GM12891 (cell line): ENCODE data around the gene QRICH1.

Source experiments
- POLR2A ChIP-seq: IDR thresholded peaks from 2 replicates; pipeline ENCODE4 v1.6.1; 2011; ENCODE audit warnings: low read depth, low read length, control low read depth
- POLR2AphosphoS5 ChIP-seq: IDR thresholded peaks from 2 replicates; pipeline ENCODE4 v1.6.1; 2011; ENCODE audit warnings: low read depth, low read length, control low read depth
- TAF1 ChIP-seq: IDR thresholded peaks from 2 replicates; pipeline ENCODE4 v1.6.1; 2011; ENCODE audit warnings: low read depth, low read length, control low read depth

DNA sequence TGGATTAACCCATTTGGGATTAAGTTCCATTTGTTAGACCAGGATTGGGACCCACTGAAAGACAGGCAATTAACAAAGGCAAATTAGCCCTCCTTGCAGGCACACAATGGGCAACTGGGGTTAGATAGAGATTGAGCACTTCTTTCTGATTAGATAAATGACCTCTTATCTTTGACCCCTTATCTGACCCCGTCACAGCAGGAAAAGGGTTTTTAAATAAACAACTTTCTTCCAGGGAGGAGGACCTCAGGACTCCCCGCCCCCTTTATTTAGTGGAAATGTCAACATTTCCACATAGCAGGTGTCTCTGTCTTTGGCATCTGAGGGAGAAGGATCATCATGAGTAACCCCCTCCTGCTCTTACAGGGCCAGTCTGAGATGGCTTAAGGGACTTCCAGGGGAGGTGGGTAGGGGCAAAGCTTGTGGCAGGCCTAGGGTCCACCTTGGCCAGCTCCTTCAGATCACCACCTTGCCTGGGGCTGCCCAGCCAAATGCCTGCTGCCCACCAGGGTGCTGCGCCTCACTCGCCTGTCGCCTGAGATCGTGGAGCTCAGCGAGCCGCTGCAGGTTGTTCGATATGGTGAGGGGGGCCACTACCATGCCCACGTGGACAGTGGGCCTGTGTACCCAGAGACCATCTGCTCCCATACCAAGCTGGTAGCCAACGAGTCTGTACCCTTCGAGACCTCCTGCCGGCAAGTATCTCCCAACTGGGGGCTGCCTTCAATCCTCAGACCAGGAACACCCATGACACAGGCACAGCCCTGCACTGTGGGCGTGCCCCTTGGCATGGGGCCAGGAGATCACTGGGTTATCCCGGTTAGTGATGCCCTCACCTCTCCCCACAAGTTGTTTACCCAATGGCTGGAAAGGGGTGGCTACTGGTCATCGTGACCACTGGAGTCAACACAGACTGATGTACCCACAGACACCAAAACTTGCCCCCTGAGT is 89.2 kb downstream of the QRICH1 start:
- no peak for TF ChIP-seq POLR2A
- TF ChIP-seq TAF1, result no peak
- no peak for TF ChIP-seq POLR2AphosphoS5
